VCaP (cell line): Measurements from ENCODE around the gene G2E3.

Experiments
- H3K27ac ChIP-seq: fragments of 450-650 bp; 2 replicates; pipeline ENCODE4 v1.5.1; 2017
- CTCF ChIP-seq: fragments of 450-650 bp; conservative IDR thresholded peaks from 2 replicates; pipeline ENCODE4 v1.5.1; 2017; ENCODE audit warnings: mild to moderate bottlenecking, moderate library complexity

G2E3 gene

GRCh38 chr14:30558675-30559555 lies at the start of gene G2E3:
G2E3 (plus strand) TSS chr14:30559158; CDS start chr14:30581080, 21,922 bp downstream.
- TF ChIP-seq CTCF, result no peak
- peak within 1 kb of the TSS; percentile 93 for H3K27ac ChIP-seq

- no peak overlapping the region for H3K27ac ChIP-seq
- TF ChIP-seq CTCF, result no peak
Measured at GRCh38 chr14:30517737-30518136, 41.2 kb upstream of the G2E3 start.

- no peak overlapping the region for H3K27ac ChIP-seq
- no peak for TF ChIP-seq CTCF
Measured at GRCh38 chr14:30518867-30519560, 39.9 kb upstream of the G2E3 start.

- TF ChIP-seq CTCF, result no peak
- no peak overlapping the region for H3K27ac ChIP-seq
Measured at GRCh38 chr14:30519961-30520360, 39.0 kb upstream of the G2E3 start.

GRCh38 chr14:30520536-30520935 lies 38.4 kb upstream of the G2E3 start:
- H3K27ac ChIP-seq, result no peak overlapping the region
- TF ChIP-seq CTCF, result no peak

GRCh38 chr14:30521899-30522736 lies 36.8 kb upstream of the G2E3 start:
- H3K27ac ChIP-seq, result no peak overlapping the region
- TF ChIP-seq CTCF, result peak; percentile 80

GRCh38 chr14:30525833-30526232 lies 33.1 kb upstream of the G2E3 start:
- no peak for TF ChIP-seq CTCF
- H3K27ac ChIP-seq, result no peak overlapping the region
